Adipocyte (in vitro differentiated cells): ENCODE results near the gene SPRED2.

ENCODE experiments used
- DNase-seq: peaks from one replicate; pipeline ENCODE4 v3.0.0-alpha.2; 2015; ENCODE audit warnings: low read depth
- H3K27me3 ChIP-seq: replicated peaks from 2 replicates; pipeline ENCODE4 v1.7.0; 2013; ENCODE audit warnings: mild to moderate bottlenecking, low read length, moderate library complexity; ENCODE audit not compliant: control insufficient read depth, insufficient read depth
- H3K36me3 ChIP-seq: 2 replicates; pipeline ENCODE4 v1.7.0; 2013; ENCODE audit warnings: low read length, mild to moderate bottlenecking, moderate library complexity; ENCODE audit not compliant: control insufficient read depth, insufficient read depth, severe bottlenecking
- H3K4me1 ChIP-seq: 2 replicates; pipeline ENCODE4 v1.7.0; 2013; ENCODE audit warnings: mild to moderate bottlenecking, low read length, moderate library complexity; ENCODE audit not compliant: control insufficient read depth, insufficient read depth
- H3K4me3 ChIP-seq: 2 replicates; pipeline ENCODE4 v1.7.0; 2013; ENCODE audit warnings: mild to moderate bottlenecking, low read length, moderate library complexity
- H3K9ac ChIP-seq: 2 replicates; pipeline ENCODE4 v1.7.0; 2013; ENCODE audit warnings: mild to moderate bottlenecking, low read length, moderate library complexity
- H3K9me3 ChIP-seq: 2 replicates; pipeline ENCODE4 v1.7.0; 2013; ENCODE audit warnings: mild to moderate bottlenecking, low read length, moderate library complexity; ENCODE audit not compliant: control insufficient read depth

The SPRED2 gene

DNA sequence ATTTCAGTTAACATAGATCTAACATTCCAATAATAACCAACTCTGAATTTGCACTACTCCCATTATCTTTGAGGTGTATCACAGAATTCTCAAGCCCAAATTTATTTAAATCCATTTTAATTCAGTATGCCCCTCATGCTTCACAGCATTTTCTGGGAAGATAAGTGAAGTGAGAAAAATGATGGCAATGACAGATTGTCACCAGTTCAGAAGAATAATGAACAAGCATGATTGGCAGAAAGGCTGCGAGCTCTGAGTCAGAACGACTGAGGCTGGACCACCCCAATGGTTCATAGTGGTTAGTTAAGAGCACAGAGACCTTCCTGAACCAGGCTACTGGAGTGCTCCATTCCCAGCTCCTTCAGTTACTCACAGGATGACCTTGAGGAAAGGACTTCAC, 4.9 kb downstream of the SPRED2 start:
- Histone ChIP-seq H3K4me1 (peaks cover 46% of the 10 kb centered on the region), H3K27me3 (no peaks in the 10 kb centered on the region), H3K4me3 (no peak overlapping the region), H3K9ac (no peak overlapping the region), H3K9me3 (no peaks in the 10 kb centered on the region), H3K36me3 (no peaks in the 10 kb centered on the region)
- DNase-seq = no peak

DNA sequence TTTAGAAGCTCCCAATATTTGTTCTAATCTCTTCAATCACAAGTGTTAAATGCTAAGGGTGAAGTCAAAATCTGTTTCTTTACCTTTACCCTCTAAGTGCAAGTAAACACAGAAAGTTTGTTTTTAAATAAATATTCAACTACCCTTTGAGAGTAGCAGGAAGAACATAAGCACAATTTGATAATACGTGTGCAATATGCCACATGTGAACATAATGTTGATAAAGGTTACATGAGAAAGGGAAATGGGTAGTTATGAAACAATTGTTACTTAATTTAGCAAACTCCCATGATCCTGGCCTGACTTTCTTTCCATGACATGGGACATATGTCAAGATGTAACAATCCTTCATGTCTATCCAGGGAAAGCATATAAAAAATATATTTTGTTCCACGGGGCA, 7.1 kb downstream of the SPRED2 start:
- H3K36me3 ChIP-seq = no peaks in the 10 kb centered on the region
- DNase-seq = no peak
- H3K27me3 ChIP-seq = no peaks in the 10 kb centered on the region
- no peak overlapping the region for H3K9ac ChIP-seq
- no peak overlapping the region for H3K4me3 ChIP-seq
- H3K9me3 ChIP-seq = no peaks in the 10 kb centered on the region
- peaks cover 58% of the 10 kb centered on the region for H3K4me1 ChIP-seq

GRCh38 chr2:65424391-65424790, 8.0 kb downstream of the SPRED2 start:
- Histone ChIP-seq H3K9ac (no peak overlapping the region), H3K9me3 (no peaks in the 10 kb centered on the region), H3K36me3 (no peaks in the 10 kb centered on the region), H3K4me1 (peaks cover 51% of the 10 kb centered on the region), H3K4me3 (no peak overlapping the region), H3K27me3 (no peaks in the 10 kb centered on the region)
- no peak for DNase-seq

GRCh38 chr2:65421432-65421748, 11.0 kb downstream of the SPRED2 start:
- no peak for DNase-seq
- Histone ChIP-seq H3K36me3 (no peaks in the 10 kb centered on the region), H3K27me3 (no peaks in the 10 kb centered on the region), H3K4me1 (peaks cover 42% of the 10 kb centered on the region), H3K4me3 (no peak overlapping the region), H3K9me3 (no peaks in the 10 kb centered on the region), H3K9ac (no peak overlapping the region)

DNA sequence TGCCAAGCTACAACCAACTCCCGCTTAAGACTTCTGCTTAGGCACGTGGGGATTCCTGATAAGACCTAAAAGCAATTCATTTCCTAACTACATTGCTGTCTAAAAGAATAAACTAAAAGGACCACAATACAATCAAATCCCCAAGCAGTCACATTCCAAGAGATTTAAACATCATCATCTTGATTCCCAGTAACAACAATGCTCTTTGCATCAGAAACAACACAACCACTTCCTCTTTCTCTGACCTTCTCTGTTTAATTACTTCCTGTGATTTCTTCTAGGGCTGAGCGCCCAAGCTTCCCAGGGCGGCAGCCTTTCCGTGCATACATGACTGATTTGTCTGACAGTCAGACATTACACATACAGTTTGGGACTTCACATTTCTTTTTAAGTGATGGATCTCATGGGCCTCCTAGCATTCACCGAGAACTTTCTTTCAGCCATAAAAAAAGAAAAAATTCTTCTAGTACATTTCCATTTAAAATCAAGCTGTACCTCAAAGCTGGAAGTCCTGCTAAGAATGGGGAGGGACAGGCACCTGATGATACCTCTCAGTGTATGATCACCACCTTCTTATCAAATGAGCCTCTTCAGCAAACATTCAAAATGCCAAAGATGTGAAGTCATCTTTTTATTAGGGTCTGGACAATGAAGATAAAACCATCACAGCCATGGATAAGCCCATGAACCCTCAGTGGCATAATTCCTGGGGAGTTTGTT, 11.5 kb downstream of the SPRED2 start:
- no peaks in the 10 kb centered on the region for H3K9me3 ChIP-seq
- no peak overlapping the region for H3K9ac ChIP-seq
- H3K4me3 ChIP-seq = peak overlapping the region; percentile 2
- peak; percentile 65 for DNase-seq
- H3K27me3 ChIP-seq = no peaks in the 10 kb centered on the region
- peaks cover 37% of the 10 kb centered on the region for H3K4me1 ChIP-seq
- no peaks in the 10 kb centered on the region for H3K36me3 ChIP-seq

DNA sequence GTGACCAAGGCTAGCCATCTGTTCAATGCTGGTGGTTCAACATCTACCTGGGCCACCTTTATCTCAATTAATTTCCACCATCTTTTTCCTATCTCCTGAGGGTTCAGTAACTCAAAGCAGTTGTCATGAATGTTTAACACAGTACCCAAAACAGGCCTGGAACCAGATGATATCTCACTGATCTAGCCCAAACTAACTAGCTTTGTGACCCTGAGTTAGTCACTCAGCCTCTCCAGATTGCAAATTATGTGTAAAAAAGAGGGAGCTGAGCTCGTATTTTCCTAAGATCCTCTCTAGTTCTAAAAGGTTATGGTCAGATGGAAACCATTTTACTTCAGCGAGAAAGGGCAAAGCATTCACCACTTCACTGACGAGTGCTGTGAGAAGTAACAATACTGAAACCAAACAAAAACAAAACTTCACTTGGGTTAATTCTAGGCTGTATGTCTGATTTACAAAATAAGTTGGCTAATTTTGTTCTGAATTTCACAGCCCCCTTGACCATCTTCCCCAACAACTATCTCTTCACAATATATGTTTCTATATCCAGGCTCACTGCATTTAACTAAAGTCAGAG, 14.8 kb downstream of the SPRED2 start:
- DNase-seq = no peak

DNA sequence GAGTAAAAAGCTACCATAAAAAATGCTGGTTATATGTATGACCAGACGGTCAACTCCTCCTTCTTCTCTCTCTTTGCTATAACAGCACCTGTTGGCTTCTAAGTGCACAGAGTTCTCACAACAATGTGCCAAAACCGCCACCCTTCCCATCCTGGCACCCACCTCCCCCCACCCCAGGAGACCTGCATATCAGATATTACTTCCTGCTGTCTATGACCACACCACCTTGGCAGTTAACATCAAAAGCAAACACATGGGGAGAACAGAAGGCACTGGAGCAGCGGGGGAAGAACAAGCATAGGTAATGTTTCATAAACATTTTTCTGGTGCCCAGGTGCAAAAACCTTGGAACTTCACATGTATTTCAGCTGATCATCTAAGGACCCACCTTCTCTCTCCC, 15.5 kb downstream of the SPRED2 start:
- H3K36me3 ChIP-seq = no peaks in the 10 kb centered on the region
- no peak overlapping the region for H3K9ac ChIP-seq
- no peak overlapping the region for H3K4me3 ChIP-seq
- H3K4me1 ChIP-seq = peaks cover 35% of the 10 kb centered on the region
- no peak for DNase-seq
- H3K27me3 ChIP-seq = no peaks in the 10 kb centered on the region
- H3K9me3 ChIP-seq = no peaks in the 10 kb centered on the region

More for the DNA sequence above, 14.8 kb downstream of the SPRED2 start:
- H3K9ac ChIP-seq = no peak overlapping the region
- no peaks in the 10 kb centered on the region for H3K27me3 ChIP-seq
- no peak overlapping the region for H3K4me3 ChIP-seq
- H3K4me1 ChIP-seq = peaks cover 30% of the 10 kb centered on the region
- H3K9me3 ChIP-seq = no peaks in the 10 kb centered on the region
- no peaks in the 10 kb centered on the region for H3K36me3 ChIP-seq

- Histone ChIP-seq H3K9me3 (no peaks in the 10 kb centered on the region), H3K9ac (no peak overlapping the region), H3K27me3 (no peaks in the 10 kb centered on the region), H3K4me3 (no peak overlapping the region), H3K4me1 (peaks cover 38% of the 10 kb centered on the region), H3K36me3 (no peaks in the 10 kb centered on the region)
- no peak for DNase-seq
These were observed 16.1 kb downstream of the SPRED2 start for GRCh38 chr2:65416321-65416720.

- H3K4me1 ChIP-seq = peaks cover 33% of the 10 kb centered on the region
- no peak overlapping the region for H3K9ac ChIP-seq
- H3K9me3 ChIP-seq = no peaks in the 10 kb centered on the region
- H3K36me3 ChIP-seq = no peaks in the 10 kb centered on the region
- DNase-seq = no peak
- no peak overlapping the region for H3K4me3 ChIP-seq
- H3K27me3 ChIP-seq = no peaks in the 10 kb centered on the region
These were observed 17.3 kb downstream of the SPRED2 start for GRCh38 chr2:65415091-65415490.

- H3K9ac ChIP-seq = no peak overlapping the region
- peaks cover 33% of the 10 kb centered on the region for H3K4me1 ChIP-seq
- DNase-seq = no peak
- no peaks in the 10 kb centered on the region for H3K36me3 ChIP-seq
- no peak overlapping the region for H3K4me3 ChIP-seq
- H3K9me3 ChIP-seq = no peaks in the 10 kb centered on the region
- H3K27me3 ChIP-seq = no peaks in the 10 kb centered on the region
These were observed 18.8 kb downstream of the SPRED2 start for GRCh38 chr2:65413610-65414009.

- no peaks in the 10 kb centered on the region for H3K36me3 ChIP-seq
- peaks cover 33% of the 10 kb centered on the region for H3K4me1 ChIP-seq
- H3K4me3 ChIP-seq = no peak overlapping the region
- H3K27me3 ChIP-seq = no peaks in the 10 kb centered on the region
- DNase-seq = no peak
- no peaks in the 10 kb centered on the region for H3K9me3 ChIP-seq
- no peak overlapping the region for H3K9ac ChIP-seq
These were observed 19.3 kb downstream of the SPRED2 start for GRCh38 chr2:65413106-65413505.
